GM12878 (cell line): Measurements from ENCODE around the gene BAIAP2L1. TPM values are rescaled to one million over a fixed set of nuclear protein-coding genes. Genes with fewer than 3 reads are reported as not detected.

ENCODE experiments used
- ATAC-seq: fragments of 200-7000 bp; cut with Tn5 transposase; 3 replicates; pipeline ENCODE4 v1.9.1; 2020; ENCODE audit warnings: mild to moderate bottlenecking, moderate library complexity
- BruUV-seq: library from RNA; stranded (reverse); fragments of 400-500 nt; replicated peaks from 2 replicates; lab custom pipeline; 2021; lab: Mats Ljungman, UMichigan
- CTCF ChIA-PET: fragments of 300-600 bp; sonication (Branson Sonifier 250); formaldehyde crosslinking; extraction: SDS; loops from one replicate; lab custom pipeline; 2021; ENCODE audit warnings: inconsistent platforms; lab: Yijun Ruan, JAX
- POLR2A ChIA-PET: fragments of 350-600 bp; formaldehyde crosslinking; extraction: SDS; loops from one replicate; lab custom pipeline; 2021; ENCODE audit warnings: inconsistent platforms; lab: Charles Lee
- RAD21 ChIA-PET: fragments of 300-600 bp; sonication (Branson Sonifier 250); formaldehyde crosslinking; loops from one replicate; lab custom pipeline; 2023; ENCODE audit warnings: antibody characterized with exemption; ENCODE audit not compliant: unreplicated experiment; lab: Charles Lee
- SMC1A ChIA-PET: fragments of 300-600 bp; sonication (Branson Sonifier 250); formaldehyde crosslinking; loops from one replicate; lab custom pipeline; 2023; ENCODE audit not compliant: unreplicated experiment, uncharacterized antibody; lab: Charles Lee
- DNase-seq: peaks from one replicate; pipeline ENCODE4 v3.0.0-alpha.2; 2011; ENCODE audit warnings: low read depth, low spot score
- FAIRE-seq: peaks from 3 replicates; lab custom pipeline; 2011; peaks lifted over from hg19 to GRCh38; lab: Jason Lieb, UNC
- H2AFZ ChIP-seq: 2 replicates; pipeline ENCODE4 v1.6.0; 2011; ENCODE audit warnings: low read depth, low read length, control low read depth; ENCODE audit not compliant: control insufficient read depth
- H3K27ac ChIP-seq: 2 replicates; pipeline ENCODE4 v1.5.1; 2011; ENCODE audit warnings: control low read depth; ENCODE audit not compliant: control insufficient read depth, insufficient read depth
- H3K27me3 ChIP-seq, 2 experiments: replicated peaks in 1 of 2; 2 replicates each; pipeline versions ENCODE4 v1.6.0 to v1.6.1; 2011; ENCODE audit warnings: low read length in 1 of 2; ENCODE audit not compliant: control insufficient read depth in 2 of 2, insufficient read depth in 2 of 2
- H3K36me3 ChIP-seq, 2 experiments: 2 replicates each; pipeline ENCODE4 v1.5.1; 2011; ENCODE audit warnings: low read length in 1 of 2; ENCODE audit not compliant: control insufficient read depth in 2 of 2, insufficient read depth in 2 of 2
- H3K4me1 ChIP-seq: 2 replicates; pipeline ENCODE4 v1.6.1; 2011; ENCODE audit warnings: mild to moderate bottlenecking, low read length, moderate library complexity, mixed read lengths; ENCODE audit not compliant: control insufficient read depth, insufficient read depth
- H3K4me2 ChIP-seq: 2 replicates; pipeline ENCODE4 v1.6.0; 2011; ENCODE audit warnings: control low read depth; ENCODE audit not compliant: control insufficient read depth, insufficient read depth
- H3K4me3 ChIP-seq: fragments of 200-600 bp; sonication (generic); 2 replicates; pipeline ENCODE4 v1.5.1; 2016
- H3K79me2 ChIP-seq: 2 replicates; pipeline ENCODE4 v1.6.0; 2011; ENCODE audit warnings: low read length; ENCODE audit not compliant: control insufficient read depth, insufficient read depth
- H3K9ac ChIP-seq: 2 replicates; pipeline ENCODE4 v1.8.0; 2011; ENCODE audit warnings: low read length, control low read depth, mixed read lengths; ENCODE audit not compliant: control insufficient read depth, insufficient read depth
- H3K9me3 ChIP-seq: replicated peaks from 3 replicates; pipeline ENCODE4 v1.5.1; 2011; ENCODE audit warnings: mild to moderate bottlenecking, low read length; ENCODE audit not compliant: control insufficient read depth, insufficient read depth
- H4K20me1 ChIP-seq: 2 replicates; pipeline ENCODE4 v1.6.0; 2011; ENCODE audit not compliant: control insufficient read depth, insufficient read depth
- ASH2L ChIP-seq: fragments of 300-600, 200-600 bp; sonication (generic); IDR thresholded peaks from 2 replicates; pipeline ENCODE4 v1.6.1; 2017; ENCODE audit warnings: low read depth, mild to moderate bottlenecking, borderline replicate concordance
- BCLAF1 ChIP-seq: fragments of 450-650 bp; IDR thresholded peaks from 2 replicates; pipeline ENCODE4 v1.6.1; 2017; ENCODE audit warnings: antibody characterized with exemption, mild to moderate bottlenecking, moderate library complexity
- BMI1 ChIP-seq: fragments of 450-650 bp; IDR thresholded peaks from 2 replicates; pipeline ENCODE4 v1.6.1; 2016; ENCODE audit warnings: mild to moderate bottlenecking, moderate library complexity, borderline replicate concordance
- CHD2 ChIP-seq: IDR thresholded peaks from 2 replicates; pipeline ENCODE4 v1.6.1; 2011; ENCODE audit warnings: low read depth, low read length, improper control_type of control experiment, borderline replicate concordance
- CREM ChIP-seq: IDR thresholded peaks from 2 replicates; pipeline ENCODE4 v1.6.1; 2014; ENCODE audit warnings: antibody characterized with exemption, low read depth
- HDAC6 ChIP-seq: fragments of 200-600 bp; sonication (generic); IDR thresholded peaks from one replicate; pipeline ENCODE4 v1.8.0; 2017; ENCODE audit warnings: antibody characterized with exemption; ENCODE audit not compliant: unreplicated experiment
- IRF3 ChIP-seq: fragments of 450-650 bp; IDR thresholded peaks from 2 replicates; pipeline ENCODE4 v1.6.1; 2014; ENCODE audit warnings: mild to moderate bottlenecking
- KDM1A ChIP-seq: fragments of 200-600 bp; sonication (generic); IDR thresholded peaks from 2 replicates; pipeline ENCODE4 v1.6.1; 2016; ENCODE audit warnings: borderline replicate concordance
- NR2C2 ChIP-seq: IDR thresholded peaks from 2 replicates; pipeline ENCODE4 v1.6.1; 2011; ENCODE audit warnings: borderline replicate concordance, low read depth; ENCODE audit not compliant: control insufficient read depth, insufficient read length
- NR2F1 ChIP-seq: fragments of 450-650 bp; conservative IDR thresholded peaks from 2 replicates; pipeline ENCODE4 v1.6.1; 2017; ENCODE audit warnings: mild to moderate bottlenecking
- PAX5 ChIP-seq: IDR thresholded peaks from 2 replicates; pipeline ENCODE4 v1.6.1; 2011; ENCODE audit warnings: low read depth, low read length, borderline replicate concordance
- SMAD5 ChIP-seq: IDR thresholded peaks from 2 replicates; pipeline ENCODE4 v1.6.1; 2016; ENCODE audit warnings: antibody characterized with exemption, low read depth
- SREBF1 ChIP-seq: IDR thresholded peaks from 2 replicates; pipeline ENCODE4 v1.6.1; 2012; ENCODE audit warnings: mild to moderate bottlenecking, low read length
- WGBS: methylation state at CpG from one replicate; pipeline ENCODE4 v1.1.6; 2016; ENCODE audit warnings: low lambda C conversion rate; ENCODE audit not compliant: insufficient replicate concordance, insufficient coverage; ENCODE audit errors: missing lambda C conversion rate; 5-methylcytosine and 5-hydroxymethylcytosine counted together
- in situ Hi-C: fragments of 300-500 bp; cut with MboI; formaldehyde crosslinking; loops from 9 replicates; pipeline ENCODE4 v1.14.3; 2018; ENCODE audit warnings: mixed read lengths
- intact Hi-C: fragments of 100-400 bp; cut with micrococcal nuclease; formaldehyde crosslinking; loops from one replicate; pipeline ENCODE4 v1.14.2; 2022; ENCODE audit not compliant: unreplicated experiment
- polyA plus RNA-seq, 11 experiments: library from polyadenylated mRNA; depleted of rRNA in 4 of 11; unstranded in 6 of 11; stranded (reverse) in 5 of 11; fragments of >200 nt; fragmentation: Nextera tagmentation in 4 of 11; fragmentation: Illumina TruSeq in 1 of 11; extraction: Ambion mirVana in 4 of 11; extraction: Trizol in 1 of 11; gene quantifications; 1 replicate in 1 of 11; 2 replicates in 10 of 11; pipeline versions ENCODE4 v1.2.1 to v1.2.3, GENCODE V29; 2011 to 2016; ENCODE audit warnings: inconsistent platforms in 2 of 11, missing spikeins in 2 of 11, low read depth in 1 of 11
- total RNA-seq, 4 experiments: library from RNA; depleted of rRNA in 3 of 4; stranded (reverse); fragments of >200 nt in 3 of 4; fragmentation: Illumina TruSeq in 1 of 4; extraction: Trizol in 1 of 4; gene quantifications; 2 replicates each; pipeline versions ENCODE4 v1.2.1 to v1.2.3, GENCODE V29; 2013 to 2021

Gene BAIAP2L1
- total and polyA plus RNA-seq, 10 of the 15 experiments (the other 5 are each of a cell fraction or from before 2014, with no cell fraction given): 8.9 to 60.2 (median 35.7) TPM

- TF ChIP-seq KDM1A (no peak), SMAD5 (no peak), NR2C2 (no peak), HDAC6 (no peak)
These were observed 31.2 kb downstream of the BAIAP2L1 start (continued) for GRCh38 chr7:98369726-98370125.

GRCh38 chr7:98368716-98369115 lies 32.2 kb downstream of the BAIAP2L1 start:
- Histone ChIP-seq H3K36me3 (no peaks in the 10 kb centered on the region; a peak in 1 of 4 replicates), H3K9me3 (no peaks in the 10 kb centered on the region), H3K4me2 (no peak overlapping the region), H3K79me2 (no peaks in the 10 kb centered on the region; the same call in none of the 2 replicates), H2AFZ (no peak overlapping the region), H4K20me1 (no peaks in the 10 kb centered on the region), H3K27ac (no peak overlapping the region), H3K4me1 (no peaks in the 10 kb centered on the region), H3K4me3 (no peak overlapping the region), H3K9ac (no peak overlapping the region), H3K27me3 (no peaks in the 10 kb centered on the region)
- ChIA-PET POLR2A (no interaction called here), SMC1A (interaction anchor here (0.7 kb wide), 1 partner anchor 1547 kb away, joined by 3 read pairs; no protein-coding TSS in a partner anchor), CTCF (interaction anchor here (0.5 to 1.7 kb wide), 4 partner anchors 12 to 562 kb away, joined by 3 to 5 read pairs (median 4); partner anchors contain the start of gene BAIAP2L1), RAD21 (interaction anchor here (0.8 kb wide), 1 partner anchor 13 kb away, joined by 3 read pairs; no protein-coding TSS in a partner anchor)
- DNase-seq (no peak), FAIRE-seq (no peak), ATAC-seq (no peak)
- intact Hi-C loops: no loop called here
- 89% methylated on average over 8 of the region's 8 CpGs for WGBS
- in situ Hi-C loops: no loop called here
- no TSS peak for BruUV-seq
- no peak for TF ChIP-seq BCLAF1
- TF ChIP-seq NR2F1: no peak
- TF ChIP-seq IRF3: no peak
- TF ChIP-seq PAX5: no peak
- no peak for TF ChIP-seq ASH2L
- TF ChIP-seq SREBF1: no peak
- no peak for TF ChIP-seq CHD2
- no peak for TF ChIP-seq CREM
- no peak for TF ChIP-seq BMI1
